GM18520 (cell line): ENCODE results near the gene KLRF1.
"Not testable (repeated sequence)": the region's sequence is repeated elsewhere in the genome, so short reads cannot be mapped to it uniquely, and the experiment has no call there.

Experiments used
- ATAC-seq: cut with Tn5 transposase; IDR thresholded peaks from one replicate; pipeline ENCODE4 v1.9.1; 2021; ENCODE audit not compliant: unreplicated experiment

KLRF1 gene

GRCh38 chr12:9869307-9870161 lies 42.3 kb downstream of the KLRF1 start, which contains the start of gene CLEC2B:
TSS of gene CLEC2B (minus strand) at chr12:9869354.
- ATAC-seq, result peak; percentile 31

GRCh38 chr12:9870286-9870866 lies 43.1 kb downstream of the KLRF1 start:
- ATAC-seq, result no peak

- no peak for ATAC-seq
These were observed 44.9 kb downstream of the KLRF1 start for GRCh38 chr12:9872162-9872561.

GRCh38 chr12:9872742-9873141 lies 45.5 kb downstream of the KLRF1 start:
- ATAC-seq, result no peak

- not testable (repeated sequence) for ATAC-seq
These were observed 48.8 kb downstream of the KLRF1 start for GRCh38 chr12:9876120-9876519.

- ATAC-seq, result no peak
These were observed 53.3 kb downstream of the KLRF1 start for GRCh38 chr12:9880532-9881078.

- ATAC-seq, result no peak
These were observed 54.0 kb downstream of the KLRF1 start, which contains the start of gene KLRF2 for GRCh38 chr12:9881246-9881645. TSS of gene KLRF2 (plus strand) at chr12:9881489. CDS start at chr12:9881596, 107 bp downstream.

GRCh38 chr12:9881988-9882387 lies 54.7 kb downstream of the KLRF1 start:
- ATAC-seq, result no peak

- no peak for ATAC-seq
These were observed 55.9 kb downstream of the KLRF1 start for GRCh38 chr12:9883175-9883574.

- ATAC-seq, result no peak
These were observed 61.5 kb downstream of the KLRF1 start for GRCh38 chr12:9888665-9889273.
